Loucy (cell line): Measurements from ENCODE around the gene DLG2.

ENCODE experiments used
- H2AFZ ChIP-seq: fragments of 200-600 bp; sonication (generic); 2 replicates; pipeline ENCODE4 v1.6.0; 2016; ENCODE audit warnings: antibody characterized with exemption, mild to moderate bottlenecking, low read length, moderate library complexity
- H3F3A ChIP-seq: fragments of 200-600 bp; 2 replicates; pipeline ENCODE4 v1.6.0; 2016; ENCODE audit warnings: antibody characterized with exemption, low read depth, mild to moderate bottlenecking
- H3K27me3 ChIP-seq: fragments of 200-600 bp; sonication (generic); 2 replicates; pipeline ENCODE4 v1.6.1; 2014; ENCODE audit warnings: low read length, mild to moderate bottlenecking; ENCODE audit not compliant: insufficient read depth, poor library complexity, severe bottlenecking
- H3K36me3 ChIP-seq: fragments of 200-600 bp; sonication (generic); 2 replicates; pipeline ENCODE4 v1.6.1; 2016; ENCODE audit warnings: low read length; ENCODE audit not compliant: insufficient read depth
- H3K4me1 ChIP-seq: fragments of 200-600 bp; sonication (generic); 2 replicates; pipeline ENCODE4 v1.5.1; 2014; ENCODE audit warnings: low read length, mild to moderate bottlenecking; ENCODE audit not compliant: insufficient read depth, poor library complexity, severe bottlenecking
- H3K4me2 ChIP-seq: fragments of 200-600 bp; sonication (generic); 2 replicates; pipeline ENCODE4 v1.6.0; 2014; ENCODE audit warnings: antibody characterized with exemption, low read length, low read depth, mild to moderate bottlenecking; ENCODE audit not compliant: poor library complexity, severe bottlenecking
- H3K4me3 ChIP-seq: fragments of 200-600 bp; sonication (generic); 2 replicates; pipeline ENCODE4 v1.5.1; 2014; ENCODE audit warnings: low read length, mild to moderate bottlenecking, mixed read lengths; ENCODE audit not compliant: poor library complexity, severe bottlenecking
- H3K79me2 ChIP-seq: fragments of 200-600 bp; sonication (generic); 2 replicates; pipeline ENCODE4 v1.6.1; 2014; ENCODE audit warnings: low read length; ENCODE audit not compliant: insufficient read depth
- H3K9ac ChIP-seq: fragments of 200-600 bp; sonication (generic); 2 replicates; pipeline ENCODE4 v1.6.0; 2014; ENCODE audit warnings: mild to moderate bottlenecking, low read depth, low read length, moderate library complexity; ENCODE audit not compliant: poor library complexity, severe bottlenecking
- H3K9me2 ChIP-seq: fragments of 200-600 bp; sonication (generic); replicated peaks from 2 replicates; pipeline ENCODE4 v1.6.1; 2016; ENCODE audit warnings: low read depth, low read length, mixed read lengths
- H3K9me3 ChIP-seq: fragments of 200-600 bp; sonication (generic); 2 replicates; pipeline ENCODE4 v1.6.1; 2014; ENCODE audit warnings: mild to moderate bottlenecking, antibody characterized with exemption, low read length, low read depth; ENCODE audit not compliant: insufficient read depth
- H4K20me1 ChIP-seq: fragments of 200-600 bp; sonication (generic); 2 replicates; pipeline ENCODE4 v1.6.0; 2014; ENCODE audit warnings: antibody characterized with exemption, low read length, mild to moderate bottlenecking; ENCODE audit not compliant: insufficient read depth, poor library complexity, severe bottlenecking
- EZH2phosphoT487 ChIP-seq: fragments of 200-600 bp; IDR thresholded peaks from 2 replicates; pipeline ENCODE4 v1.6.1; 2018; ENCODE audit warnings: antibody characterized with exemption, mild to moderate bottlenecking, moderate library complexity, borderline replicate concordance
- TF ChIP-seq, protein P1 (sequence below): fragments of 200-600 bp; sonication (generic); conservative IDR thresholded peaks from 2 replicates; pipeline ENCODE4 v1.5.1; 2014; ENCODE audit warnings: mild to moderate bottlenecking, antibody characterized with exemption, low read length

Gene DLG2

DNA sequence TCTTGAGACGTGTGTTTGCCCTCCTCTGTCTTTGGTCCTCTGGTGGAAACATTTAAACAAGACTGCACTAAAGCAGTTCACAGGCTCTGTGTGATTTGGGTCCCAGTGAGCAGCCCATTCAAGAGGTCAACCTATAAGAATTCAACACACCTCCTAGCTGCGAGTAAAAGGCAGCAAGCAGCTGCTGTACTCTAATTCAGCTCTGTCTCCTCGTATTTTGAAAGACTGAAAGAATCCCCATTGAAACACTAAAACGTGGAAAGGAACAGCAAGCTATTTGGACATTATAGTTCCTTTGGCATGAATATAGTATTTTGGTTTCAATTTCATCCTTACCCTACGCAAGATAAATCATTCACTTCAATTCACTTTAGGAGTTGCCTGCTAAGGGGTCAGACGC lies 1046.7 kb downstream of the DLG2 start:
- Histone ChIP-seq H3K4me1 (peaks cover 21% of the 10 kb centered on the region), H3K9me2 (no peaks in the 10 kb centered on the region), H2AFZ (no peak overlapping the region), H3K36me3 (no peaks in the 10 kb centered on the region), H3K9me3 (no peaks in the 10 kb centered on the region), H3K27me3 (no peaks in the 10 kb centered on the region), H4K20me1 (no peaks in the 10 kb centered on the region), H3K4me3 (peak overlapping the region; percentile 31), H3K4me2 (peak overlapping the region; percentile 61), H3K9ac (no peak overlapping the region), H3K79me2 (no peaks in the 10 kb centered on the region), H3F3A (no peaks in the 10 kb centered on the region)
- TF ChIP-seq EZH2phosphoT487, result no peak
- TF ChIP-seq, protein P1, sequence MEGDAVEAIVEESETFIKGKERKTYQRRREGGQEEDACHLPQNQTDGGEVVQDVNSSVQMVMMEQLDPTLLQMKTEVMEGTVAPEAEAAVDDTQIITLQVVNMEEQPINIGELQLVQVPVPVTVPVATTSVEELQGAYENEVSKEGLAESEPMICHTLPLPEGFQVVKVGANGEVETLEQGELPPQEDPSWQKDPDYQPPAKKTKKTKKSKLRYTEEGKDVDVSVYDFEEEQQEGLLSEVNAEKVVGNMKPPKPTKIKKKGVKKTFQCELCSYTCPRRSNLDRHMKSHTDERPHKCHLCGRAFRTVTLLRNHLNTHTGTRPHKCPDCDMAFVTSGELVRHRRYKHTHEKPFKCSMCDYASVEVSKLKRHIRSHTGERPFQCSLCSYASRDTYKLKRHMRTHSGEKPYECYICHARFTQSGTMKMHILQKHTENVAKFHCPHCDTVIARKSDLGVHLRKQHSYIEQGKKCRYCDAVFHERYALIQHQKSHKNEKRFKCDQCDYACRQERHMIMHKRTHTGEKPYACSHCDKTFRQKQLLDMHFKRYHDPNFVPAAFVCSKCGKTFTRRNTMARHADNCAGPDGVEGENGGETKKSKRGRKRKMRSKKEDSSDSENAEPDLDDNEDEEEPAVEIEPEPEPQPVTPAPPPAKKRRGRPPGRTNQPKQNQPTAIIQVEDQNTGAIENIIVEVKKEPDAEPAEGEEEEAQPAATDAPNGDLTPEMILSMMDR, result no peak

DNA sequence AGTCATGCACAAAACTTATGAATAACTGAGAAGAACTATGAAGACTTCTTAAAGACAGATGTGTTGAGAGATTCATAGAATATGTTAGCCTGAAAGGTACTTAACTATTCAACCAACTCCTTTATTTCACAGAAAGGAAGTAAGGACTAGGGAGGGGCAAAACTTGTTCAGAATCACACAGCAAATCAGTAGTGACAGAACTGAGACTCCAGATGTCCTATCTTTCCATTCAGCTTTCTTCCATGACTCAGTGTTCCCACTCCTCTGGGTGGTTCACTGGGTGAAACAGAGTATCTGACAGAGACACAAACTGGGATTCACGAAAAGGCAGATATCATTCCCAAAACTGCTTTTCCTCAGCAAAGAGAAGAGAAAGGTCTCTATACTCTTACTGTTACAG lies 1053.3 kb downstream of the DLG2 start:
- Histone ChIP-seq H3K9ac (no peak overlapping the region), H3K4me2 (no peak overlapping the region), H3K9me2 (no peaks in the 10 kb centered on the region), H3F3A (no peaks in the 10 kb centered on the region), H2AFZ (no peak overlapping the region), H3K36me3 (no peaks in the 10 kb centered on the region), H3K4me3 (no peak overlapping the region), H3K27me3 (no peaks in the 10 kb centered on the region), H3K4me1 (peaks cover under 1% of the 10 kb centered on the region), H3K9me3 (no peaks in the 10 kb centered on the region), H4K20me1 (no peaks in the 10 kb centered on the region), H3K79me2 (no peaks in the 10 kb centered on the region)
- no peak for TF ChIP-seq EZH2phosphoT487

DNA sequence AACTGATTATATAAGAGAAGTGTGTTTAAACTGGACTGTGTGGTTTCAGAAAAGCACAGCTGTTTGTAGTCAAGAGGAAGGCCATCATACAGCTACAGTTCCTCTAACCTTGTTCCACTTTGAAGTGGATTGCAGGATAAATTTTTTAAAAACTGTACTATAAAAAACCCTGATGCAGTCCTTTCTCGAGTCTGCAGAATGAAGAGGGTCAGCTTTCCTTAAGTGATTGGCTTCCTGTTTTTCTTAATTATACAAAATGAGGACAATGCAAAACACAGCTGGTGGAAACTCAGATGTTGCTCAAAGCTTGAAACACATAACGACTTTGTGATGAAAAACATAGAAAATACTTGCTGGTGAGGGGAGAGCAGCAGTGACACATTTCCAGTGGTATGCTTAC lies 1060.5 kb downstream of the DLG2 start:
- Histone ChIP-seq H4K20me1 (no peaks in the 10 kb centered on the region), H3K4me3 (no peak overlapping the region), H3K9me2 (no peaks in the 10 kb centered on the region), H3K27me3 (no peaks in the 10 kb centered on the region), H3K9me3 (no peaks in the 10 kb centered on the region), H3K79me2 (no peaks in the 10 kb centered on the region), H3F3A (no peaks in the 10 kb centered on the region), H3K4me1 (no peaks in the 10 kb centered on the region), H2AFZ (no peak overlapping the region), H3K9ac (no peak overlapping the region), H3K4me2 (no peak overlapping the region), H3K36me3 (no peaks in the 10 kb centered on the region)
- TF ChIP-seq EZH2phosphoT487, result no peak
- TF ChIP-seq, protein P1, result no peak

DNA sequence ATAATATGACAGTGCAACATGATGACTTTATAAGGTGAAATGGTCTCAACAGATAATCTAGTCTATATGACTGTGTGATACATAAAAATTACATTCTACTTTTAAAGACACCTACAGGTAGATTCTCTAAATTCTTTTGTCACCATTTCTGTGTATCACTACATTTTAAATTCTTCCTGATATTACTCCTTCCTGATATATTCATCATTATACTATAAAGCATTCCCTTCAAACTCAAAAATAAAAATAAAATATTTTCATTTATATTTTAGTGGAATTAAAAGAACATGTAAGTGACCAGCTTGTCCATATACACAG lies 1062.3 kb downstream of the DLG2 start:
- Histone ChIP-seq H3K9ac (no peak overlapping the region), H3K27me3 (no peaks in the 10 kb centered on the region), H3K36me3 (no peaks in the 10 kb centered on the region), H3K9me2 (no peaks in the 10 kb centered on the region), H3K79me2 (no peaks in the 10 kb centered on the region), H4K20me1 (no peaks in the 10 kb centered on the region), H3K4me2 (no peak overlapping the region), H3K4me1 (no peaks in the 10 kb centered on the region), H3K4me3 (no peak overlapping the region), H2AFZ (no peak overlapping the region), H3F3A (no peaks in the 10 kb centered on the region), H3K9me3 (no peaks in the 10 kb centered on the region)
- no peak for TF ChIP-seq EZH2phosphoT487
- TF ChIP-seq, protein P1, result no peak
